Dermis blood vessel endothelial cell (primary cell): Measurements from ENCODE around the gene STAT1. TPM values are rescaled to one million over a fixed set of nuclear protein-coding genes. Genes with fewer than 3 reads are reported as not detected.

Source experiments
- DNase-seq: peaks from one replicate; pipeline ENCODE4 v3.0.0; 2010
- total RNA-seq: library from RNA; depleted of rRNA; stranded (reverse); fragments of >200 nt; gene quantifications from 2 replicates; pipeline ENCODE4 v1.2.3, GENCODE V29; 2014

STAT1 gene
- total RNA-seq, 1 donor from 2014 or later: 68.6 TPM

GRCh38 chr2:190959911-190960788 is 53.8 kb downstream of the STAT1 start:
- no peak for DNase-seq

- no peak for DNase-seq
Observed at GRCh38 chr2:190953257-190953656, 60.7 kb downstream of the STAT1 start.

GRCh38 chr2:190950566-190950991 is 63.4 kb downstream of the STAT1 start:
- no peak for DNase-seq

- DNase-seq: peak; percentile 45
Observed at GRCh38 chr2:190948671-190949070, 65.3 kb downstream of the STAT1 start.

- peak; percentile 82 for DNase-seq
Observed at GRCh38 chr2:190947711-190948251, 66.2 kb downstream of the STAT1 start.

GRCh38 chr2:190947141-190947540 is 66.8 kb downstream of the STAT1 start:
- DNase-seq: peak; percentile 89

- no peak for DNase-seq
Observed at GRCh38 chr2:190943706-190944105, 70.3 kb downstream of the STAT1 start.

GRCh38 chr2:190942697-190943096 is 71.3 kb downstream of the STAT1 start:
- DNase-seq: no peak

GRCh38 chr2:190941571-190941970 is 72.4 kb downstream of the STAT1 start:
- DNase-seq: no peak

GRCh38 chr2:190940454-190940853 is 73.5 kb downstream of the STAT1 start:
- DNase-seq: peak; percentile 33

GRCh38 chr2:190938771-190939335 is 75.1 kb downstream of the STAT1 start:
- DNase-seq: no peak

GRCh38 chr2:190935054-190935453 is 78.9 kb downstream of the STAT1 start:
- DNase-seq: no peak

- DNase-seq: no peak
Observed at GRCh38 chr2:190933361-190933760, 80.6 kb downstream of the STAT1 start.

- no peak for DNase-seq
Observed at GRCh38 chr2:190932514-190932913, 81.5 kb downstream of the STAT1 start.

GRCh38 chr2:190930411-190930810 is 83.6 kb downstream of the STAT1 start:
- no peak for DNase-seq

GRCh38 chr2:190929919-190930318 is 84.1 kb downstream of the STAT1 start:
- DNase-seq: no peak

- no peak for DNase-seq
Observed at GRCh38 chr2:190927301-190927700, 86.7 kb downstream of the STAT1 start.

GRCh38 chr2:190922376-190922775 is 91.6 kb downstream of the STAT1 start:
- no peak for DNase-seq

- DNase-seq: no peak
Observed at GRCh38 chr2:190920085-190920484, 93.9 kb downstream of the STAT1 start.
